ENCODE results near the gene HPS1. TPM values are rescaled to one million over a fixed set of nuclear protein-coding genes. Genes with fewer than 3 reads are reported as not detected.
A peak's percentile ranks its signal among the peaks of the same experiment; 100 is the strongest.
"Not testable (repeated sequence)": the region's sequence is repeated elsewhere in the genome, so short reads cannot be mapped to it uniquely, and the experiment has no call there.

The HPS1 gene
- total RNA-seq, 1 experiment from 2014 or later: 38.6 TPM

- Histone ChIP-seq H3K4me1 (replicated peaks) (no peaks in the 10 kb centered on the region), H3K27ac (no peak overlapping the region), H3K27me3 (replicated peaks) (no peaks in the 10 kb centered on the region), H3K9me3 (replicated peaks) (no peaks in the 10 kb centered on the region), H3K4me3 (no peak overlapping the region), H3K36me3 (peaks cover 9% of the 10 kb centered on the region)
- no peak for DNase-seq (ENCODE audit: low read depth in 1 of 2, low spot score in 2 of 2)
These were observed 56.3 kb downstream of the HPS1 start for GRCh38 chr10:98390406-98390805.

- peaks cover 6% of the 10 kb centered on the region; the same call in 1 of the 2 replicates for H3K36me3 ChIP-seq
- H3K4me1 ChIP-seq (replicated peaks): no peaks in the 10 kb centered on the region
- H3K9me3 ChIP-seq (replicated peaks): no peaks in the 10 kb centered on the region
- DNase-seq (ENCODE audit: low read depth in 1 of 2, low spot score in 2 of 2): no peak
- no peaks in the 10 kb centered on the region for H3K27me3 ChIP-seq (replicated peaks)
- no peak overlapping the region for H3K27ac ChIP-seq
- no peak overlapping the region for H3K4me3 ChIP-seq
These were observed 57.3 kb downstream of the HPS1 start for GRCh38 chr10:98389398-98389797.

GRCh38 chr10:98388101-98388655, 58.6 kb downstream of the HPS1 start:
- Histone ChIP-seq H3K9me3 (replicated peaks) (no peaks in the 10 kb centered on the region), H3K4me3 (no peak overlapping the region), H3K27me3 (replicated peaks) (no peaks in the 10 kb centered on the region), H3K36me3 (0 out of 2 replicates have a peak, but pooled peaks cover 7% of the 10 kb centered on the region), H3K4me1 (replicated peaks) (peaks cover 5% of the 10 kb centered on the region), H3K27ac (no peak overlapping the region)
- no peak for DNase-seq (ENCODE audit: low read depth in 1 of 2, low spot score in 2 of 2)

GRCh38 chr10:98384531-98385133, 62.1 kb downstream of the HPS1 start:
- DNase-seq (ENCODE audit: low read depth in 1 of 2, low spot score in 2 of 2): no peak
- Histone ChIP-seq H3K27me3 (replicated peaks) (no peaks in the 10 kb centered on the region), H3K27ac (no peak overlapping the region)

GRCh38 chr10:98383869-98384268, 62.9 kb downstream of the HPS1 start:
- peaks cover 9% of the 10 kb centered on the region for H3K4me1 ChIP-seq (replicated peaks)
- H3K36me3 ChIP-seq: peaks cover 7% of the 10 kb centered on the region; the same call in 1 of the 2 replicates
- no peak for DNase-seq (ENCODE audit: low read depth in 1 of 2, low spot score in 2 of 2)
- no peaks in the 10 kb centered on the region for H3K9me3 ChIP-seq (replicated peaks)
- no peaks in the 10 kb centered on the region for H3K27me3 ChIP-seq (replicated peaks)
- H3K27ac ChIP-seq: no peak overlapping the region
- no peak overlapping the region for H3K4me3 ChIP-seq

More at GRCh38 chr10:98384531-98385133, 62.1 kb downstream of the HPS1 start:
- H3K4me3 ChIP-seq: no peak overlapping the region
- H3K9me3 ChIP-seq (replicated peaks): no peaks in the 10 kb centered on the region
- H3K36me3 ChIP-seq: peaks cover 7% of the 10 kb centered on the region; the same call in 1 of the 2 replicates
- H3K4me1 ChIP-seq (replicated peaks): peaks cover 9% of the 10 kb centered on the region

GRCh38 chr10:98383134-98383667, 63.5 kb downstream of the HPS1 start:
- peak in 1 of 2 experiments; percentile 14 for DNase-seq (ENCODE audit: low read depth in 1 of 2, low spot score in 2 of 2)
- not testable (repeated sequence) for H3K4me3 ChIP-seq; H3K27me3 ChIP-seq (replicated peaks); H3K9me3 ChIP-seq (replicated peaks); H3K36me3 ChIP-seq; H3K4me1 ChIP-seq (replicated peaks)
- H3K27ac ChIP-seq: 0 out of 2 replicates have a peak overlapping the region, but pooled peaks have one; percentile 19

GRCh38 chr10:98382691-98383101, 64.0 kb downstream of the HPS1 start:
- H3K4me3 ChIP-seq: no peak overlapping the region
- peaks cover 9% of the 10 kb centered on the region for H3K4me1 ChIP-seq (replicated peaks)
- H3K27me3 ChIP-seq (replicated peaks): no peaks in the 10 kb centered on the region
- no peak for DNase-seq (ENCODE audit: low read depth in 1 of 2, low spot score in 2 of 2)
- H3K36me3 ChIP-seq: peaks cover 7% of the 10 kb centered on the region; the same call in 1 of the 2 replicates
- no peaks in the 10 kb centered on the region for H3K9me3 ChIP-seq (replicated peaks)
- H3K27ac ChIP-seq: no peak overlapping the region

- no peak for DNase-seq (ENCODE audit: low read depth in 1 of 2, low spot score in 2 of 2)
- H3K36me3 ChIP-seq: peaks cover 7% of the 10 kb centered on the region; the same call in 1 of the 2 replicates
- H3K27ac ChIP-seq: no peak overlapping the region
- no peaks in the 10 kb centered on the region for H3K27me3 ChIP-seq (replicated peaks)
- H3K9me3 ChIP-seq (replicated peaks): no peaks in the 10 kb centered on the region
- H3K4me1 ChIP-seq (replicated peaks): peaks cover 9% of the 10 kb centered on the region
- no peak overlapping the region for H3K4me3 ChIP-seq
These were observed 66.0 kb downstream of the HPS1 start for GRCh38 chr10:98380493-98381339.

GRCh38 chr10:98378722-98379121, 68.0 kb downstream of the HPS1 start:
- Histone ChIP-seq H3K9me3 (replicated peaks) (no peaks in the 10 kb centered on the region), H3K36me3 (peaks cover 4% of the 10 kb centered on the region; the same call in 1 of the 2 replicates), H3K4me3 (no peak overlapping the region), H3K27ac (no peak overlapping the region), H3K4me1 (replicated peaks) (peaks cover 9% of the 10 kb centered on the region), H3K27me3 (replicated peaks) (no peaks in the 10 kb centered on the region)
- DNase-seq (ENCODE audit: low read depth in 1 of 2, low spot score in 2 of 2): no peak

GRCh38 chr10:98377536-98377935, 69.2 kb downstream of the HPS1 start:
- H3K9me3 ChIP-seq (replicated peaks): no peaks in the 10 kb centered on the region
- no peak for DNase-seq (ENCODE audit: low read depth in 1 of 2, low spot score in 2 of 2)
- H3K27me3 ChIP-seq (replicated peaks): no peaks in the 10 kb centered on the region
- H3K4me3 ChIP-seq: no peak overlapping the region
- no peaks in the 10 kb centered on the region; the same call in 1 of the 2 replicates for H3K36me3 ChIP-seq
- no peaks in the 10 kb centered on the region for H3K4me1 ChIP-seq (replicated peaks)
- H3K27ac ChIP-seq: no peak overlapping the region

- no peaks in the 10 kb centered on the region for H3K4me1 ChIP-seq (replicated peaks)
- no peak for DNase-seq (ENCODE audit: low read depth in 1 of 2, low spot score in 2 of 2)
- H3K9me3 ChIP-seq (replicated peaks): no peaks in the 10 kb centered on the region
These were observed 69.7 kb downstream of the HPS1 start for GRCh38 chr10:98377001-98377400.

GRCh38 chr10:98376485-98376884, 70.2 kb downstream of the HPS1 start:
- H3K36me3 ChIP-seq: no peaks in the 10 kb centered on the region
- no peaks in the 10 kb centered on the region for H3K9me3 ChIP-seq (replicated peaks)
- no peaks in the 10 kb centered on the region for H3K27me3 ChIP-seq (replicated peaks)
- H3K4me3 ChIP-seq: no peak overlapping the region
- no peak for DNase-seq (ENCODE audit: low read depth in 1 of 2, low spot score in 2 of 2)
- no peak overlapping the region for H3K27ac ChIP-seq
- H3K4me1 ChIP-seq (replicated peaks): no peaks in the 10 kb centered on the region

More at GRCh38 chr10:98377001-98377400, 69.7 kb downstream of the HPS1 start:
- Histone ChIP-seq H3K27ac (no peak overlapping the region), H3K4me3 (no peak overlapping the region), H3K27me3 (replicated peaks) (no peaks in the 10 kb centered on the region), H3K36me3 (no peaks in the 10 kb centered on the region; the same call in 1 of the 2 replicates)

GRCh38 chr10:98374217-98374985, 72.3 kb downstream of the HPS1 start:
- no peaks in the 10 kb centered on the region for H3K9me3 ChIP-seq (replicated peaks)
- H3K36me3 ChIP-seq: no peaks in the 10 kb centered on the region
- H3K4me1 ChIP-seq (replicated peaks): no peaks in the 10 kb centered on the region
- H3K4me3 ChIP-seq: no peak overlapping the region
- no peak overlapping the region for H3K27ac ChIP-seq
- no peaks in the 10 kb centered on the region for H3K27me3 ChIP-seq (replicated peaks)
- no peak for DNase-seq (ENCODE audit: low read depth in 1 of 2, low spot score in 2 of 2)

Measured in SJSA1 (cell line).